ENCODE results near the gene ANKRD27. TPM values are rescaled to one million over a fixed set of nuclear protein-coding genes. Genes with fewer than 3 reads are reported as not detected.
"Not testable (repeated sequence)": the region's sequence is repeated elsewhere in the genome, so short reads cannot be mapped to it uniquely, and the experiment has no call there.

The ANKRD27 gene
- total RNA-seq, 4 donors from 2014 or later, result 26.4 to 36.2 (median 30.8) TPM

DNA sequence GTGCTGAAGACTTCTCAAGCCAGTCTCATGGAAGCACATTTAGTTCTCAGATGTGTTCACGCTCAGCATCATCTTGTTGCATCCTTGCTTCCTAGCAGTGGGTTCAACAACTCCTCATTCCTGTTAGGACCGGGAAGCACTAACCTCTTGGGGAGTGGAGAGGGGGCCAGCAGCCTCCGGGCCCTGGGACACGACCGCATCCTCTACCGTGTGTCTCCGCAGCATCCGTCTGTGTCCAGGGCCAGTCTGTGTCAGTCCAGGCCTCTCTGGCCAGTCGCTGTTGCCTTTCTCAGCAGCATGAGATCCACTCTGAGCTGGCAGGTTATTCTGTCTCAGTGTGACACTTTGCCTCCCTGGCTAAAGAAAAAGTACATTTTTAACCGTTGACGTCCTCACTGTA is 77.0 kb downstream of the ANKRD27 start:
- TF ChIP-seq EP300 (IDR thresholded peaks at IDR 0.05) (no peak), POLR2AphosphoS5 (IDR thresholded peaks at IDR 0.05) (no peak), POLR2A (IDR thresholded peaks at IDR 0.05) (no peak)
- TF ChIP-seq, protein P1, sequence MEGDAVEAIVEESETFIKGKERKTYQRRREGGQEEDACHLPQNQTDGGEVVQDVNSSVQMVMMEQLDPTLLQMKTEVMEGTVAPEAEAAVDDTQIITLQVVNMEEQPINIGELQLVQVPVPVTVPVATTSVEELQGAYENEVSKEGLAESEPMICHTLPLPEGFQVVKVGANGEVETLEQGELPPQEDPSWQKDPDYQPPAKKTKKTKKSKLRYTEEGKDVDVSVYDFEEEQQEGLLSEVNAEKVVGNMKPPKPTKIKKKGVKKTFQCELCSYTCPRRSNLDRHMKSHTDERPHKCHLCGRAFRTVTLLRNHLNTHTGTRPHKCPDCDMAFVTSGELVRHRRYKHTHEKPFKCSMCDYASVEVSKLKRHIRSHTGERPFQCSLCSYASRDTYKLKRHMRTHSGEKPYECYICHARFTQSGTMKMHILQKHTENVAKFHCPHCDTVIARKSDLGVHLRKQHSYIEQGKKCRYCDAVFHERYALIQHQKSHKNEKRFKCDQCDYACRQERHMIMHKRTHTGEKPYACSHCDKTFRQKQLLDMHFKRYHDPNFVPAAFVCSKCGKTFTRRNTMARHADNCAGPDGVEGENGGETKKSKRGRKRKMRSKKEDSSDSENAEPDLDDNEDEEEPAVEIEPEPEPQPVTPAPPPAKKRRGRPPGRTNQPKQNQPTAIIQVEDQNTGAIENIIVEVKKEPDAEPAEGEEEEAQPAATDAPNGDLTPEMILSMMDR (IDR thresholded peaks at IDR 0.05), result no peak
- 96% methylated on average over 10 of the region's 11 CpGs for WGBS
- no peak for DNase-seq (ENCODE audit: low spot score in 2 of 2)
- no peak overlapping the region for H3K4me3 ChIP-seq
- H3K27me3 ChIP-seq, result no peaks in the 10 kb centered on the region
- H3K9me3 ChIP-seq, result no peaks in the 10 kb centered on the region
- no peak overlapping the region for H3K27ac ChIP-seq
- peaks cover 86% of the 10 kb centered on the region for H3K36me3 ChIP-seq
- no peaks in the 10 kb centered on the region for H3K4me1 ChIP-seq

DNA sequence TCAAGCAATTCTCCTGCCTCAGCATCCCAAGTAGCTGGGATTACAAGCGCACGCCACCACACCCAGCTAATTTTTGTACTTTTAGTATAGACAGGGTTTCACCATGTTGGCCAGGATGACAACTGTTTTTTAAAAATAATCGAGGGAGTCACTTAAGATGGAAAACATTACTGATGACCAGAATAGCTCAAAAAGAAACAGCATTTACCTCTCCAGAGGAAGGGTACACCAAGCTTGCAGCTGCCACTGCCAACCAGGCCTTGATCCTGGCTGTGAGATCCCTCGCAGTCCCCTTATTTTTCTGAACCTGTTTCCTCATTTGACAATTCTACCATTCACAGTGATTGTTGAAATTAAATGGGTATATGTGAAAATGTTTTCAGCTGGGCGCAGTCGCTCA is 79.5 kb downstream of the ANKRD27 start:
- H3K4me1 ChIP-seq, result no peaks in the 10 kb centered on the region
- DNase-seq (ENCODE audit: low spot score in 2 of 2), result no peak
- H3K4me3 ChIP-seq, result no peak overlapping the region
- no peak for TF ChIP-seq POLR2A (IDR thresholded peaks at IDR 0.05)
- TF ChIP-seq POLR2AphosphoS5 (IDR thresholded peaks at IDR 0.05), result no peak
- no peak for TF ChIP-seq EP300 (IDR thresholded peaks at IDR 0.05)
- TF ChIP-seq, protein P1 (IDR thresholded peaks at IDR 0.05), result no peak
- H3K27me3 ChIP-seq, result no peaks in the 10 kb centered on the region
- H3K36me3 ChIP-seq, result peaks cover 69% of the 10 kb centered on the region
- no peak overlapping the region for H3K27ac ChIP-seq
- no peaks in the 10 kb centered on the region for H3K9me3 ChIP-seq
- 92% methylated on average over 6 of the region's 6 CpGs for WGBS

DNA sequence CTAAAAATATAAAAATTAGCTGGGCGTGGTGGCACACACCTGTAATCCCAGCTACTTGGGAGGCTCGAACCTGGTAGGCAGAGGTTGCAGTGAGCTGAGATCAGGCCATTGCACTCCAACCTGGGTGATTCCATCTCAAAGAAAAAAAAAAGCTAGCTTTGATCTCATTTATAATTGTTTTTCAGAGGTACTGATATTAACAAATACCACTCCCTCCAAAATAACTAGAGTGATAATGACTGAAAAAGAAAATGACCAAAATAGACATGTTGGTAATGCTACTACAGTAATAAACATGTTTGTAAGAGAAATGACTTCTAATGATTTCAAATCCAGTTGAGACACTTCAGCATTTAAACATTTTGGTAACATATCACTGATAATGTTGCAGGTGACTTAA is 81.0 kb downstream of the ANKRD27 start:
- DNase-seq (ENCODE audit: low spot score in 2 of 2), result no peak
- WGBS, result 98% methylated on average over 2 of the region's 2 CpGs
- Histone ChIP-seq H3K27me3 (no peaks in the 10 kb centered on the region), H3K36me3 (peaks cover 62% of the 10 kb centered on the region), H3K4me1 (no peaks in the 10 kb centered on the region), H3K4me3 (no peak overlapping the region), H3K27ac (no peak overlapping the region), H3K9me3 (no peaks in the 10 kb centered on the region)
- TF ChIP-seq POLR2A (IDR thresholded peaks at IDR 0.05), result no peak
- TF ChIP-seq, protein P1 (IDR thresholded peaks at IDR 0.05), result no peak
- no peak for TF ChIP-seq EP300 (IDR thresholded peaks at IDR 0.05)
- TF ChIP-seq POLR2AphosphoS5 (IDR thresholded peaks at IDR 0.05), result no peak

GRCh38 chr19:32587747-32588504 is 87.1 kb downstream of the ANKRD27 start:
- DNase-seq (ENCODE audit: low spot score in 2 of 2); H3K27ac ChIP-seq; H3K27me3 ChIP-seq; H3K9me3 ChIP-seq; H3K4me1 ChIP-seq; H3K4me3 ChIP-seq: not testable (repeated sequence)
- peaks cover 41% of the 10 kb centered on the region for H3K36me3 ChIP-seq
- WGBS, result 90% methylated on average over 8 of the region's 8 CpGs

GRCh38 chr19:32581705-32582179 is 93.2 kb downstream of the ANKRD27 start:
- TF ChIP-seq, protein P1 (IDR thresholded peaks at IDR 0.05), result no peak
- TF ChIP-seq POLR2A (IDR thresholded peaks at IDR 0.05) (no peak), POLR2AphosphoS5 (IDR thresholded peaks at IDR 0.05) (no peak), EP300 (IDR thresholded peaks at IDR 0.05) (no peak)
- H3K36me3 ChIP-seq, result peaks cover 27% of the 10 kb centered on the region
- WGBS, result 5% methylated on average over 15 of the region's 27 CpGs
- peak overlapping the region; percentile 92 for H3K27ac ChIP-seq
- H3K4me1 ChIP-seq, result peaks cover 18% of the 10 kb centered on the region
- DNase-seq (ENCODE audit: low spot score in 2 of 2), result no peak
- no peaks in the 10 kb centered on the region for H3K27me3 ChIP-seq
- H3K9me3 ChIP-seq, result no peaks in the 10 kb centered on the region
- peak overlapping the region; percentile 93 for H3K4me3 ChIP-seq

All from suprapubic skin (tissue), 4 donors.